Activated CD4-positive, CD25-positive, alpha-beta regulatory T cell treated with anti-CD3 and anti-CD28 coated beads, Interleukin-2, amount 50 U/mL, for 16 hours (primary cell): ENCODE results near the gene LDLR.
"Not testable (repeated sequence)": the region's sequence is repeated elsewhere in the genome, so short reads cannot be mapped to it uniquely, and the experiment has no call there.

Experiments used
- DNase-seq: peaks from one replicate; pipeline ENCODE4 v3.0.0-alpha.2; 2020; ENCODE audit warnings: low read depth, low spot score

LDLR gene

GRCh38 chr19:11105014-11105636 is 15.9 kb downstream of the LDLR start:
- DNase-seq: no peak

DNA sequence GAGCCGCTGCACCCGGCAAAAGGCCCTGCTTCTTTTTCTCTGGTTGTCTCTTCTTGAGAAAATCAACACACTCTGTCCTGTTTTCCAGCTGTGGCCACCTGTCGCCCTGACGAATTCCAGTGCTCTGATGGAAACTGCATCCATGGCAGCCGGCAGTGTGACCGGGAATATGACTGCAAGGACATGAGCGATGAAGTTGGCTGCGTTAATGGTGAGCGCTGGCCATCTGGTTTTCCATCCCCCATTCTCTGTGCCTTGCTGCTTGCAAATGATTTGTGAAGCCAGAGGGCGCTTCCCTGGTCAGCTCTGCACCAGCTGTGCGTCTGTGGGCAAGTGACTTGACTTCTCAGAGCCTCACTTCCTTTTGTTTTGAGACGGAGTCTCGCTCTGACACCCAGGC is 17.2 kb downstream of the LDLR start:
- no peak for DNase-seq

- DNase-seq: no peak
These were observed 19.5 kb downstream of the LDLR start for GRCh38 chr19:11108746-11109145.

DNA sequence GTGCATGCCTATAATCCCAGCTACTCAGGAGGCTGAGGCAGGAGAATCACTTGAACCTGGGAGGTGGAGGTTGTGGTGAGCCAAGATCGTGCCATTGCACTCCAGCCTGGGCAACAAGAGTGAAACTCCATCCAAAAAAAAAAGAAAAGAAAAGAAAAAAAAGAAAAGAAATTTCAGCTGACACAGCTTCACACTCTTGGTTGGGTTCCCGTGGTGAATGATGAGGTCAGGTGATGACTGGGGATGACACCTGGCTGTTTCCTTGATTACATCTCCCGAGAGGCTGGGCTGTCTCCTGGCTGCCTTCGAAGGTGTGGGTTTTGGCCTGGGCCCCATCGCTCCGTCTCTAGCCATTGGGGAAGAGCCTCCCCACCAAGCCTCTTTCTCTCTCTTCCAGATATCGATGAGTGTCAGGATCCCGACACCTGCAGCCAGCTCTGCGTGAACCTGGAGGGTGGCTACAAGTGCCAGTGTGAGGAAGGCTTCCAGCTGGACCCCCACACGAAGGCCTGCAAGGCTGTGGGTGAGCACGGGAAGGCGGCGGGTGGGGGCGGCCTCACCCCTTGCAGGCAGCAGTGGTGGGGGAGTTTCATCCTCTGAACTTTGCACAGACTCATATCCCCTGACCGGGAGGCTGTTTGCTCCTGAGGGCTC is 22.0 kb downstream of the LDLR start:
- no peak for DNase-seq

GRCh38 chr19:11111771-11112144 is 22.5 kb downstream of the LDLR start:
- no peak for DNase-seq

GRCh38 chr19:11113140-11113708 is 24.0 kb downstream of the LDLR start:
- no peak for DNase-seq

DNA sequence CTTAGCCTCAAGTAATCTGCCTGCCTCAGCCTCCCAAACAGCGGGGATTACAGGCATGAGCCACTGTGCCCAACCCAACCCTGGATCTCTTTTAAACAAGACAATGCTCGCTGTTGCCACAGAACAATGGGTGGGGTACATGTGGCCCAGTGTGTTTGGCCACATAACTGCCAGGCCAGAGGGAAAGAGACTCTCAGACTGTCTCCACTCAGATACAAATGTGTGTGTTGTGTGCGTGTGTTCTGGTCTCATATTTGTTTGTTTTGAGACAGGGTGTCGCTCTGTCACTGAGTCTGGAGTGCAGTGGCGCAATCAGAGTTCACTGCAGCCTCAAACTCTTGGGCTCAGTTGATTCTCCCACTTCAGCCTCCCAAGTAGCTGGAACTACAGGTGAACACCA is 25.8 kb downstream of the LDLR start:
- DNase-seq: no peak

DNA sequence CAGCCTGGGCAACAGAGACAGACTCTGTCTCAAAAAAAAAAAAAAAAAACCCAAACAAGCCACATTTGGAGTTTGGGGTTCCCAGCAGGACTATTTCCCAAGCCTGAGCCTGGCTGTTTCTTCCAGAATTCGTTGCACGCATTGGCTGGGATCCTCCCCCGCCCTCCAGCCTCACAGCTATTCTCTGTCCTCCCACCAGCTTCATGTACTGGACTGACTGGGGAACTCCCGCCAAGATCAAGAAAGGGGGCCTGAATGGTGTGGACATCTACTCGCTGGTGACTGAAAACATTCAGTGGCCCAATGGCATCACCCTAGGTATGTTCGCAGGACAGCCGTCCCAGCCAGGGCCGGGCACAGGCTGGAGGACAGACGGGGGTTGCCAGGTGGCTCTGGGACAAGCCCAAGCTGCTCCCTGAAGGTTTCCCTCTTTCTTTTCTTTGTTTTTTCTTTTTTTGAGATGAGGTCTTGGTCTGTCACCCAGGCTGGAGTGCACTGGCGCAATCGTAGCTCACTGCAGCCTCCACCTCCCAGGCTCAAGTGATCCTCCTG is 26.7 kb downstream of the LDLR start:
- no peak for DNase-seq

GRCh38 chr19:11116507-11116906 is 27.2 kb downstream of the LDLR start:
- no peak for DNase-seq

DNA sequence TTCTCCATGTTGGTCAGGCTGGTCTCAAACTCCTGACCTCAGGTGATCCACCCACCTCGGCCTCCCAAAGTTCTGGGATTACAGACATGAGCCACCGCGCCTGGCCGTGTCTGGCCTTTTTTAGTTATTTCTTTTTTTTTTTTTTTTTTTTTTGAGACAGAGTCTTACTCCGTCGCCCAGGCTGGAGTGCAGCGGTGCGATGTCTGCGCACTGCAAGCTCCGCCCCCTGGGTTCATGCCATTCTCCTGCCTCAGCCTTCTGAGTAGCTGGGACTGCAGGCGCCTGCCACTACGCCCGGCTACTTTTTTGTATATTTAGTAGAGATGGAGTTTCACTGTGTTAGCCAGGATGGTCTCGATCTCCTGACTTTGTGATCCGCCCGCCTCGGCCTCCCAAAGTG is 32.7 kb downstream of the LDLR start:
- not testable (repeated sequence) for DNase-seq

- DNase-seq: no peak
These were observed 33.9 kb downstream of the LDLR start for GRCh38 chr19:11123114-11123513.

GRCh38 chr19:11124157-11124556 is 34.9 kb downstream of the LDLR start:
- not testable (repeated sequence) for DNase-seq

DNA sequence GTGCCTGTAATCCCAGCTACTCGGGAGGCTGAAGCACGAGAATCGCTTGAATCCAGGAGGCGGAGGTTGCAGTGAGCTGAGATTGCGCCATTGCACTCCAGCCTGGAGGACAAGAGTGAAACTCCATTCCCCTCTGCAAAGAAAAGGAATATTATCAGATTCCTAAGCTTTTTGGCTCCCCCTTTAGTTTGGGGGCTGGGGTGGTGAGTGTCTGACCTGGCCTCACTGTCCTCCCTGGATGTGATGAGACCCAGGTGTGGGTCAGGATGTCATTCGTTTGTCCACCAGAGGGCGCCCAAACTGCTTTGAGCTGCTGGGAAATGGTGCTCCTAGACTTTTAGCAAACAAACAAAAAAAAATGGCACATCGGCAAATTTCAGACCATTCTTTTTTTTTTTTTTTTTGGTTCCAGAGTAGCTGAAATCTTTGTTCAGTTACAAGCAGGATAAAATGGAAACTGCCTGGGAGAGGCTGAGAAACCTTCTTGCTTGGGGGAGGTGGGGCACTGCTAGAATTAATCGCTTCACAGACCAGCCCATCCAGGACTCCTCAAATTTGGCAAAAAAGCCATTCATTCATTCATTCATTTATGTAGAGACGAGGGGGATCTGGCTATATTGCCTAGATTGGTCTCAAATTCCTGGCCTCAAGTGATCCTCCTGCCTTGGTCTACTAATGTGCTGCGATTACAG is 36.9 kb downstream of the LDLR start:
- peak; percentile 65 for DNase-seq

DNA sequence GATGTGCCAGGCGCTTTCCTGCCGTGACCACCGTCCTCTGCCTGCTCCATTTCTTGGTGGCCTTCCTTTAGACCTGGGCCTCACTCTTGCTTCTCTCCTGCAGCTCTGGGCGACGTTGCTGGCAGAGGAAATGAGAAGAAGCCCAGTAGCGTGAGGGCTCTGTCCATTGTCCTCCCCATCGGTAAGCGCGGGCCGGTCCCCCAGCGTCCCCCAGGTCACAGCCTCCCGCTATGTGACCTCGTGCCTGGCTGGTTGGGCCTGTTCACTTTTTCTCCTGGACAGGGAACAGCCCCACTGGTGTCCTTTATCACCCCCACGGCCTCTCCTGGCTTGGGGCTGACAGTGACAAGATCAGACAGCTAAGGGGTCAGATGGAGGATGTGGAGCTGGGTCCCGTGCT is 38.6 kb downstream of the LDLR start:
- DNase-seq: no peak

DNA sequence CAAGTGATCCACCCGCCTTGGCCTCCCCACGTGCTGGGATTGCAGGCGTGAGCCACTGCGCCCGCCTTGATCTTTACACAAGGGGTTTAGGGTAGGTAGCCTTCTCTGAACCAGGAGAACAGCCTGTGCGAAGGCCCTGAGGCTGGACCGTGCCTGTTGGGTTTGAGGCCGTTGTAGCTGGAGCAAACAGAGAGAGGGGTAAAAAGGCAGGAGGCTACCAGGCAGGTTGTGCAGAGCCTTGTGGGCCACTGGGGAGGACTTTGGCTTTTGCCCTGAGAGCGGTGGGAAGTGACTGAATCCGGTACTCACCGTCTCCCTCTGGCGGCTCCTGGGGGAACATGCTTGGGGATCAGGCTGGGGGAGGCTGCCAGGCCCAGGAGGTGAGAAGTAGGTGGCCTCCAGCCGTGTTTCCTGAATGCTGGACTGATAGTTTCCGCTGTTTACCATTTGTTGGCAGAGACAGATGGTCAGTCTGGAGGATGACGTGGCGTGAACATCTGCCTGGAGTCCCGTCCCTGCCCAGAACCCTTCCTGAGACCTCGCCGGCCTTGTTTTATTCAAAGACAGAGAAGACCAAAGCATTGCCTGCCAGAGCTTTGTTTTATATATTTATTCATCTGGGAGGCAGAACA is 41.7 kb downstream of the LDLR start:
- DNase-seq: peak; percentile 58

- DNase-seq: no peak
These were observed 42.2 kb downstream of the LDLR start for GRCh38 chr19:11131471-11131870.

DNA sequence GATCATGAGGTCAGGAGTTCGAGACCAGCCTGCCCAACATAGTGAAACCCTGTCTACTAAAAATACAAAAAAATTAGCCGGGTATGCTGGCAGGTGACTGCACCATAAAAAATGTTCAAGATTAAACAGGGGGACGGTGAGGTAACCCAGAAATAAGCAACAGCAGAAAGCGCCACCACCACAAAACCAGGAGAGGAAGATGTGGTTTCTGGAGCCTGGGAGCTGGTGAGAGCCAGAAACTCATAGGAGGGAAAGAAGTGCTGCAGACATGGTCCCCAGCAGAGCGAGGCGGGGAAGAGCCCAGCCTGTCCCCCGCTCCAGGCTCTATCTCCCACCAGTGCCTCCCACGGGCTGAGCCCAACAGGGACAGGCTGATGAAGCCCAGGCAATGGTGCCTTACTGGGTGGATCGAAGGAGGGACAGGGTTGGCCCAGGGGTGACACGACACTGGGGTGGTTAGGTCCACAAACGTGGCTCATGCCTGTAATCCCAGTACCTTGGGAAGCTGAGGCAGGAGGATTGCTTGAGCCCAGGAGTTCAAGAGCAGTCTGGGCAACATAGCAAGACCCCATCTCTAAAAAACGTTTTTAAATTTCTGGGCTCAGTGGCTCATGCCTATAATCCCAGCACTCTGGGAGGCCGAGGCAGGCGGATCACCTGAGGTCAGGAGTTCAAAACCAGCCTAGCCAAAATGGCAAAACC is 47.3 kb downstream of the LDLR start:
- DNase-seq: no peak

DNA sequence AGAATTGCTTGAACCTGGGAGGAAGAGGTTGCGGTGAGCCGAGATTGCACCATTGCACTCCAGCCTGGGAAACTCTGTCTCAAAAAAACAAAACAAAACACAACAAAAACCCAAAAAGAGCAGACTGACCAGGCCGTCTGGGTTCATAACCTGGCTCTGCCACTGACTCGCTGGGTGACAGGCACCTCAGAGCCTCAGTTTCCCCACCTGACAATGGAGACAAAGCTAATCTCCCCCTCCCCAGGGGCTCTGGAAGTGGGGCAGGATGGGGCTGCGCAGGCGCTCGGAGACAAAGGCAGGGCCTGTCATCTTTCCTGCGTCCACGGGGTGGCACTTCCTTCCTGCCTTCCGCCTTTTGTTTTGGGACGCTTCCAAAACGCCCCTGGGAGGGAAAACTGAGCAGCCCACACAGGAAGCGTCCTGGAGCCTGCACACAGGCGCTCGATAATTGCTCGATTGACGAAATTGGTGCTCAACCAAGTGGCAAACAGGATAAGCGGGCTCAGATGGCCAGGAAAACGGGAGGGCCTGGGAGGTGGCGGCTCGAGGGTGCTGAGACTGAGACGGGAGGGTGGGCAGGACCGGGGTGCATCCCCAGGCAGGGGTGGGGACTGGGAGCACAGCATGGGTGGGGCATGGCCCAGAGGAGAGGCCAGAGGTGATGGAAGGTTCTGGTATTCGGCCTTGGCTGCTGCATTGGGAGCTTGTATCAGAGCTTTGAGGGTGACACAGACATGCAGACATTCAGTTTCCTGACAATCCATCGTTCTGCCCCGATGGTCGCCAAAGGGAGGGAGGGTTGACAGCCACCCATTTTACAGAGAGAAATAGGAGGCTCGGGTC is 48.5 kb downstream of the LDLR start:
- peak; percentile 15 for DNase-seq

DNA sequence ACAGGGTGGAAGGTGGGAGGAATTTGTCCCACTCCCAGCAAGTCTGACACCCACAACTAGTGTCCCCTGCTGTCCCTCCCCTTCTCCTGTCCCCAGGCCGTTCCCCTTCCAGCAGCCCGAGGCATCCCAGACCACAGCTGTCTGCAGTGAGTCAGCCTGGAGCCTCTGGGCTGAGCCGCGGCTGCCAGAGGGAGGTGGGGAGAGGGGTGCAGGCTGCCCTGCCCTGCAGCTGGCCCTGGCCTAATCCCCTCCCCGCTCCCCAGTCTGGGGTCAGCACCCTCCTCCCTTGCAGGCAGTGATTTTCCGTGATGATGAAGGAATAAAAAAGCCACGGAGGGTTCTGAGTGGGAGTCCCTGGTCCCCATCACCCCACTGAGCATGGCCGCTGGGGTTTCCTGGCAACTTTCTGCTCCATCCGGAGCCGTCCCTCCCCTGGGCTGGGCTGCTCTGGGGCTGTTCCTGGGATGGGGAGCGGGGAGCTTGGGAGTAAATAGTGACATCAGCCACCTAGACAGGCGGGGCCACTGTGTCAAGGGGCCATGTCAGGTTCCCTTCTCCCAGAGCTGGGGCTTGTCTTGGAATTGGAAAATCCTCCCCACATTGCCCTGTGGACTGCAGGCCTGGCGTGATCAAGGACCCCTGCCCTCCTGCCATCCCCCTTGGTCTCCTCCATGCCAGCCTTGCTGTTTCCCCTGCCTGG is 49.5 kb downstream of the LDLR start:
- DNase-seq: no peak

GRCh38 chr19:11140023-11140538 is 50.8 kb downstream of the LDLR start:
- not testable (repeated sequence) for DNase-seq
